Pancreas (tissue), 10 donors: ENCODE measurements around the gene SEMA6B. TPM values are rescaled to one million over a fixed set of nuclear protein-coding genes. Genes with fewer than 3 reads are reported as not detected.
"Not testable (repeated sequence)": the region's sequence is repeated elsewhere in the genome, so short reads cannot be mapped to it uniquely, and the experiment has no call there.

Experiments used
- ATAC-seq, 4 donors: fragments of 200-7000 bp; cut with Tn5 transposase; one replicate each; pipeline versions ENCODE4 v1.8.0 to v1.9.1; 2020; ENCODE audit warnings: mild to moderate bottlenecking in 4 of 4, moderate library complexity in 4 of 4
- DNase-seq, 6 donors: peaks; one replicate each; pipeline ENCODE4 v3.0.0-alpha.2; 2020
- FAIRE-seq: peaks from 2 replicates; lab custom pipeline; 2012; peaks lifted over from hg19 to GRCh38; lab: Jason Lieb, UNC
- H3K27ac ChIP-seq, 4 donors: fragments of 200-600 bp; sonication (generic); 1 replicate in 3 of 4; 2 replicates in 1 of 4; pipeline versions ENCODE4 v1.5.0 to v1.8.0; 2020
- H3K27me3 ChIP-seq, 4 donors: fragments of 200-600 bp; one replicate each; pipeline ENCODE4 v1.8.0; 2021
- H3K36me3 ChIP-seq, 3 donors: fragments of 200-600 bp; sonication (generic) in 1 of 3; one replicate each; pipeline versions ENCODE4 v1.5.0 to v1.8.0; 2020 to 2021
- H3K4me1 ChIP-seq, 3 donors: fragments of 200-600 bp; one replicate each; pipeline ENCODE4 v1.8.0; 2021
- H3K4me3 ChIP-seq, 4 donors: fragments of 200-600 bp; sonication (generic) in 2 of 4; one replicate each; pipeline versions ENCODE4 v1.5.0 to v1.8.0; 2020 to 2021
- H3K9me3 ChIP-seq, 4 donors: fragments of 200-600 bp; one replicate each; pipeline ENCODE4 v1.8.0; 2021
- WGBS, 2 donors: extraction: QIAGEN DNeasy Blood & Tissue Kit; methylation state at CpG; one replicate each; pipeline ENCODE4 v1.1.7; 2013; 5-methylcytosine and 5-hydroxymethylcytosine counted together
- intact Hi-C, 3 donors: fragments of 100-400 bp; cut with DNase I; formaldehyde crosslinking; loops; one replicate each; pipeline versions ENCODE4 v1.11.1 to v1.14.2; 2022
- polyA plus RNA-seq, 2 donors: library from polyadenylated mRNA; stranded (reverse); fragments of 200-250 nt; gene quantifications; one replicate each; pipeline ENCODE4 v1.2.3, GENCODE V29; 2013
- total RNA-seq, 6 donors: library from RNA; stranded (reverse); fragmentation: NEBNext Ultra II Directional in 4 of 6; extraction: Animal tissue kit (Norgen Biotek cat#: 25700) in 4 of 6; gene quantifications; one replicate each; pipeline versions ENCODE4 v1.2.1 to v1.2.4, GENCODE V29; 2021 to 2023
- TF ChIP-seq, protein P1 (sequence below), 4 donors: fragments of 200-600 bp; sonication (generic) in 3 of 4; IDR thresholded peaks; one replicate each; pipeline versions ENCODE4 v1.5.0 to v1.8.0; 2021; ENCODE audit warnings: antibody characterized with exemption in 4 of 4
- donor health status: healthy with polysubstance abuse.
- donor health status: DM: no; HTN: no; CAD: no; lungs with moderate emphysema.
- donor health status: DM: no; HTN: no; CAD: no.
- donor health status: control.
- donor health status: control.
- donor health status: Bipolar disorder and iron deficiency.
- donor health status: DM: yes; HTN: yes; CAD: no.
- donor health status: DM: no; HTN: no; CAD: no.
- donor health status: DM: no; HTN: no; CAD: no.
- donor health status: DM: yes; HTN: yes; CAD: no.

SEMA6B gene
- total and polyA plus RNA-seq, 8 donors, result 2.2 to 4.7 (median 3.5) TPM

DNA sequence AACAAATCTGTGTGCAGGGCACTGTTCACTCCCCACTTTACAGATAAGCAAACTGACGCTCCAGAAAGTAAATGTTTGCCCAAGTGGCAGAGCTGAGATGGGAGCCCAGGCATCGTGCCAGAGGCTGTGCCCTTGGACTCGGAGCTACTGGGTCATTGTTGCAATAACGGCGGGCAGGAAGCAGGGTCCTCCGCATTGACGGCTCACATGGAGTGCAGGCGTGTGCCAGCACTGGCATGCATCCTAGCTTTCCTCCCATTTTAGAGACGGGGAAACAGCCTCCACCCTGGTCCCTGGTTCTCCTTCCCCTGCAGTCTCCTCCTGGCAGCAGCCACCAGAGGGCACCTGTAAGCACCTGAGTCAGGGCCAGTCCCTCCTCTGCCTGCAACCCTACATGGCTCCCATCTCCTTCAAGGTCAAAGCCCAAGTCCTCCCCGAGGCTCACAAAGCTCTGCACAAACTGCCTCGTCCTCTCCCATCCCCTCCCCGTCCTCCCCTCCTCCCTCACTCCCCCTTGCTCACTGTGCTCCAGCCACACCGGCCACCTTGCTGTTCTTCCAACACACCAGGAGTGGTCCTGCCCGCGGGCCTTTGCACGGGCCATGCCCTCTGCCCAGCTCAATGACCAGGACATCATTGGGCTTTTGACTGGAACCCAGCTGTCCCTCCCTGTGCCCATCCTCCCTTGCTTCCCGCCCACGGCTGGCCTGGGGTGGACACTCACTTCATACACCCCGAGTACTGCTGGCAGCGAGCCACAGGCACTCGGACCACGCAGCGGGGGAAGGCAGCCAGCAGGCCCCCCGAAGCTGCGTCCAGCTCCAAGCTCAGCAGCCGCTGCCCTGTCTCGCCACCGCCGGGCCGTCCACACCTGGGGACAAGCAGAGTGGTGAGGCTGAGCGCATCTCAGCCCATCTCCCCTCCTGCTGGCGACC is 11.9 kb downstream of the SEMA6B start:
- TF ChIP-seq, protein P1, sequence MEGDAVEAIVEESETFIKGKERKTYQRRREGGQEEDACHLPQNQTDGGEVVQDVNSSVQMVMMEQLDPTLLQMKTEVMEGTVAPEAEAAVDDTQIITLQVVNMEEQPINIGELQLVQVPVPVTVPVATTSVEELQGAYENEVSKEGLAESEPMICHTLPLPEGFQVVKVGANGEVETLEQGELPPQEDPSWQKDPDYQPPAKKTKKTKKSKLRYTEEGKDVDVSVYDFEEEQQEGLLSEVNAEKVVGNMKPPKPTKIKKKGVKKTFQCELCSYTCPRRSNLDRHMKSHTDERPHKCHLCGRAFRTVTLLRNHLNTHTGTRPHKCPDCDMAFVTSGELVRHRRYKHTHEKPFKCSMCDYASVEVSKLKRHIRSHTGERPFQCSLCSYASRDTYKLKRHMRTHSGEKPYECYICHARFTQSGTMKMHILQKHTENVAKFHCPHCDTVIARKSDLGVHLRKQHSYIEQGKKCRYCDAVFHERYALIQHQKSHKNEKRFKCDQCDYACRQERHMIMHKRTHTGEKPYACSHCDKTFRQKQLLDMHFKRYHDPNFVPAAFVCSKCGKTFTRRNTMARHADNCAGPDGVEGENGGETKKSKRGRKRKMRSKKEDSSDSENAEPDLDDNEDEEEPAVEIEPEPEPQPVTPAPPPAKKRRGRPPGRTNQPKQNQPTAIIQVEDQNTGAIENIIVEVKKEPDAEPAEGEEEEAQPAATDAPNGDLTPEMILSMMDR (IDR thresholded peaks at IDR 0.05), result peak in 2 of 4 donors; percentile 17 to 29

DNA sequence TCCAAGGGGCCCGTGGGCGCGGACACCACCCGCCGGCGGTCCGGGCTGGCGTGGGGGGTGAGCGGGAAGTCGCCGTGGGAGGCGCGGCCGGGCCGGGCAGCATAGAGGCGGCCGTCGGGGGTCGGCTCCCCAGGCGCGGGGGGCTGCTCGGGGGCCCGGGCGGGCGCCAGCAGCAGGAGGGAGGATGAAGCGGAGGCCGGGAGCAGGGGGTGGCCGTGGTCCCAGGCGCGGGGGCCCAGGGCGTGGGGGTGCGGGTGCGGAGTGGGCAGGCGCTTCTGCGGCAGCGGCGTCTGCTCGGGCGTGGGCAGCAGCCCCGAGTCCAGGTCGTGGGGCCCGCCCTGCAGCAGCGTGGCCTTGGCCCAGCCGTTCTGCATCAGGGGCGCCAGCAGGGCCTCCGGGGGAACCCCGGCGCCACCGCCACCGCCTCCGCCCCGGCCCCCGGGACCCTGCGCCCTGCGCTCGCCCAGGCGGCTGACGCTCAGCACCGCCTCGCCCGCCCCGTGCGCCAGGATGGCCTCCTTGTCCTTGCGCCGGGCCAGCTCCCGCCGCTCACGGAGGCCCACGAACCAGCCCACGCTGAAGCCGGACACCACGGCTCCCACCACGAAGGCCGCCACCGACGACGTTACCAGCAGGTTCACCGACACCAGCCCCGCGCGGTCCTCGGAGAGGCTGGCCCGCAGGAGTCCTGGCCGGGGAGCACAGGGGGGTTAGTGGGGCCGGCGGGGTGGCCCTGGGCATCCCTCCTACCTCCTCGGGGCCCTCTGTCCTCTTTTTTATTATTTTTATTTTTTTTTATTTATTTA is 15.4 kb downstream of the SEMA6B start:
- 93% methylated on average over 39 to 87 of the region's 87 CpGs for WGBS, 2 donors
- peaks cover 0 to 11% (median 0%) of the 10 kb centered on the region in 3 donors for H3K4me1 ChIP-seq
- no peaks in the 10 kb centered on the region for H3K36me3 ChIP-seq
- FAIRE-seq (no peak), DNase-seq (peak in 2 of 6 donors; percentile 42 to 75), ATAC-seq (no peak)
- H3K27me3 ChIP-seq, result no peaks in the 10 kb centered on the region
- no peak overlapping the region for H3K4me3 ChIP-seq
- no peaks in the 10 kb centered on the region for H3K9me3 ChIP-seq
- TF ChIP-seq, protein P1 (IDR thresholded peaks at IDR 0.05), result no peak
- intact Hi-C loops, result no loop called here
- H3K27ac ChIP-seq, result no peak overlapping the region

More for the DNA sequence above, 11.9 kb downstream of the SEMA6B start:
- no peak for FAIRE-seq
- ATAC-seq, result peak; percentile 75 to 92 (median 82)
- intact Hi-C loops, result no loop called here
- Histone ChIP-seq H3K27ac (peak overlapping the region in 1 of 4 donors; percentile 41), H3K4me1 (peaks cover 0 to 6% (median 0%) of the 10 kb centered on the region in 3 donors), H3K36me3 (no peaks in the 10 kb centered on the region), H3K4me3 (no peak overlapping the region), H3K27me3 (no peaks in the 10 kb centered on the region), H3K9me3 (no peaks in the 10 kb centered on the region)
- DNase-seq, result peak; percentile 61 to 91 (median 78)
- WGBS, 2 donors, result 49 to 59% methylated on average over 31 to 32 of the region's 32 CpGs

DNA sequence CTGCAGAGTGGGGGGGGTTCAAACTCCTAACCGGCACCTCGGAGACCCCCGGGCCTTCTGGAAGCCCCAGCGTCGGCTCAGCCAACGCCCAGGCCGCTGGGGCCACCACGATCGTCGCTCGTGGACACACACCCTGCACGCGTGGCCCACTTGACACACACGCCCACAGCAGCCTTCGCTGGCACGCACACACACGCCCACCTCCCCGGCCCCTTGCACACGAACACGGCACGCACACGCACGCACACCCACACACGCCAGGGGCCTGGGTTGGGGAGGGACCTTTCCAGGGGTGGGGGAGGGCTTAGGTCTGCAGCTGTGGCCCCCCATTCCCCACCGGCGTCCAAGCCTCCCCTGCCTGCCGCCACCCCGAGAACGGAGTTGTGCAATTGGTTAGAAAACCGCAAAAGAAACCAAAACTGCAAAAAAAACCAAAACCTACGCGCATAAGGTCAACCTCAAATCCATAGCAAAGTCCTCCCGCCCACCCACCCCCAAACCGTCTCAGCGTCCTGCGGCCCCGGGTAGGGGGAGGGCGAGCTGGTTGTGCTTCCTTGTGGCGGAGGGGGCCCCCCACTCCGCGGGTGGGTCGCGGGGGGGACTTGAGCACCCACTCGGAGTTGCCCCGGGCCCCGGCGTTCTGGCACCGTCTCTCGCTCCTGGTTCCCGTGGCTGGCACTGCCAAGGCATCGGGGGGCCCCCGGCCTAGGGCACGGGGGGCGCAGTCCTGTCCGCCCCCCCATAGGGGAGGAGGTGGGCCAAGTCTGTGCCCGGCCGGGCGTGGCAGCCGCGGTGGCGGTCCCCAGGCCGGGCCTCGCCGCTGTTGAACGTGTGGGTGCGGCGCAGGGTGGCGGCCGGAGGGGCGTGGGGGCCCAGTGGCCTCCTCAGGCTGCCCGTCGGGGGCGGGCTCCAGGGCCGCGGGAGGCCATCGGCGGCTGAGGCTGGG is 16.3 kb downstream of the SEMA6B start:
- peaks cover 0 to 11% (median 0%) of the 10 kb centered on the region in 3 donors for H3K4me1 ChIP-seq
- no peak for ATAC-seq
- no peak overlapping the region for H3K4me3 ChIP-seq
- intact Hi-C loops, result no loop called here
- no peaks in the 10 kb centered on the region for H3K9me3 ChIP-seq
- no peaks in the 10 kb centered on the region for H3K36me3 ChIP-seq
- FAIRE-seq, result no peak
- H3K27ac ChIP-seq, result no peak overlapping the region
- TF ChIP-seq, protein P1 (IDR thresholded peaks at IDR 0.05), result no peak
- DNase-seq, result peak in 2 of 6 donors; percentile 50 to 70
- WGBS, 2 donors, result 85 to 90% methylated on average over 70 to 77 of the region's 77 CpGs
- no peaks in the 10 kb centered on the region for H3K27me3 ChIP-seq

GRCh38 chr19:4541806-4542145 is 17.7 kb downstream of the SEMA6B start:
- DNase-seq, FAIRE-seq, H3K4me3 ChIP-seq, H3K9me3 ChIP-seq, H3K27me3 ChIP-seq, H3K36me3 ChIP-seq, intact Hi-C loops, ATAC-seq, H3K27ac ChIP-seq: not testable (repeated sequence)
- WGBS, 2 donors, result 93 to 95% methylated on average over 12 of the region's 12 CpGs
- H3K4me1 ChIP-seq, result peaks cover 3 to 20% (median 6%) of the 10 kb centered on the region in 3 donors
